SH-SY5Y (cell line): ENCODE data around the gene EFCAB12.

Experiments
- GATA2 ChIP-seq: IDR thresholded peaks from 2 replicates; pipeline ENCODE4 v1.6.1; 2011; ENCODE audit warnings: mild to moderate bottlenecking, low read depth, low read length
- GATA3 ChIP-seq: IDR thresholded peaks from 2 replicates; pipeline ENCODE4 v1.6.1; 2011; ENCODE audit warnings: low read depth, mild to moderate bottlenecking, low read length, moderate library complexity

DNA sequence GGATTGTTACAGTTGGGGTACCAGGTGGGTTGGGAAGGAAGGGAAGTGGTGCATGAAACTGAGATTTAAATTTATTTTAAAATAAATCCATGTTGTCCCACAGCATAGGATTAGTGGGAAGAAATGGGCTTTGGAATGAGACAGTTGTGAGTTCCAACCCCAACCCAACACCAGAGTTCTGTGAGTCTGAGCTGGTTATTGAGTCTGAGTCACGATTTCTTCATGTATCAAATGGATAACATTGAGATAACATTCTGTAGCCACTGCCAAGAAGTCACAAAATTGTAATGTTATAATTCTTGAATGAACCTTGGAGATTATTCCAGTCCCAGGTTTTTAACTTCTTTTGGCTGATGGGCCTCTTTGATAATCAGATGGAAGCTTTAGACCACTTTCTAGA lies 25.3 kb upstream of the EFCAB12 start:
- TF ChIP-seq GATA2 (no peak), GATA3 (no peak)
